SK-N-SH treated with all-trans-retinoic acid at 6 μM for 48 hours (cell line): ENCODE results near the gene AHSP.

ENCODE experiments used
- ARNTL ChIP-seq: fragments of 450-650 bp; formaldehyde crosslinking; IDR thresholded peaks from 2 replicates; pipeline ENCODE4 v1.5.0; 2020; ENCODE audit warnings: low read depth, mild to moderate bottlenecking, moderate library complexity, borderline replicate concordance
- CSDC2 ChIP-seq: fragments of 250-450 bp; sonication (Bioruptor Pico); IDR thresholded peaks from 2 replicates; pipeline ENCODE4 v1.5.0; 2020; ENCODE audit warnings: mild to moderate bottlenecking, moderate library complexity
- ESRRG ChIP-seq: fragments of 250-450 bp; sonication (Bioruptor Pico); IDR thresholded peaks from 2 replicates; pipeline ENCODE4 v1.6.1; 2021; ENCODE audit warnings: mild to moderate bottlenecking
- PPARA ChIP-seq: fragments of 250-450 bp; sonication (Bioruptor Pico); IDR thresholded peaks from 2 replicates; pipeline ENCODE4 v1.5.0; 2020; ENCODE audit warnings: mild to moderate bottlenecking, borderline replicate concordance
- SNAI2 ChIP-seq: fragments of 250-450 bp; sonication (Bioruptor Pico); IDR thresholded peaks from 2 replicates; pipeline ENCODE4 v1.5.0; 2020; ENCODE audit warnings: mild to moderate bottlenecking, moderate library complexity
- ZC3H10 ChIP-seq: fragments of 250-450 bp; sonication (Bioruptor Pico); IDR thresholded peaks from 2 replicates; pipeline ENCODE4 v1.5.1; 2021; ENCODE audit warnings: mild to moderate bottlenecking, moderate library complexity
- ZFP3 ChIP-seq: fragments of 250-450 bp; sonication (Bioruptor Pico); IDR thresholded peaks from 2 replicates; pipeline ENCODE4 v1.5.0; 2020; ENCODE audit warnings: mild to moderate bottlenecking, moderate library complexity

- no peak for TF ChIP-seq ESRRG (CRISPR knock-in tag)
- TF ChIP-seq CSDC2 (CRISPR knock-in tag): no peak
- no peak for TF ChIP-seq ARNTL (CRISPR knock-in tag)
- TF ChIP-seq PPARA: no peak
- no peak for TF ChIP-seq SNAI2 (CRISPR knock-in tag)
- TF ChIP-seq ZFP3 (CRISPR knock-in tag): no peak
- no peak for TF ChIP-seq ZC3H10 (CRISPR knock-in tag)
Observed at GRCh38 chr16:31532896-31533295, 5.2 kb downstream of the AHSP start.
